GM18505 (cell line): ENCODE measurements around the gene PNPLA3.
"Not testable (repeated sequence)": the region's sequence is repeated elsewhere in the genome, so short reads cannot be mapped to it uniquely, and the experiment has no call there.

Source experiments
- ATAC-seq: cut with Tn5 transposase; IDR thresholded peaks from one replicate; pipeline ENCODE4 v1.9.1; 2021; ENCODE audit not compliant: unreplicated experiment
- POLR2A ChIP-seq: IDR thresholded peaks from 4 replicates; pipeline ENCODE4 v1.6.1; 2011; ENCODE audit warnings: borderline replicate concordance; ENCODE audit not compliant: insufficient read depth, insufficient read length; ENCODE audit errors: extremely low read depth

PNPLA3 gene

DNA sequence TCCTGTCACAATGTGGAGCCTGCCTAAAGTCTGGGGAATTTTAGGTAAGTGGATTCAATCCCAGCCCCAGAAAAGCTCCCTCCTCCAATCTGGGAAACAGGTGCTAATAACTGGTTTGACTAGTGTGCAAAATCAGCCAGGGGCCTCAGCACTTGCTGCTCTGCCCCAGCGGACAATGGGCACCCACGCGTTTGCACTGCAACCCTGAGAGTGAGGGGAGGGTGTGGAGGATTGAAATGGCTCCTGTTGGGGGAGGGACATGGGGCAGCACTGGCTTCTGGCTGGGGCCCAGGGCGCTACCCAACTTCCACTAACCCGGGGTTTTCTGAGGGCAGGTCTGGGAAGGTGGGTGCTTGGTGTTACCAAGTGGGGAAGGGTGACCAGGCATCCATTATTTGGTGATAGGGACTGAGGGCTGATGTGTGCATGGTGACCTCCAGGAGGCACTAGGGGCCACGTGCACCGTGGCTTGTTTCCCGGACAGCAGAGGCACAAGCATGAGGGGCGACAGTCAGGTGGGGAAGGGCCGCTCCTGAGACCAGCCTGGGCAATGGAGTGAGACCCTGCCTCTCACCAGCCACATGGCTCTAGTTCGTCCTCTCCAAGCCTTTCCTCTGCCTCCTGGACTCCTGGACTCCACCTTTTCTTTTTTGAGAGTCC, 27.5 kb upstream of the PNPLA3 start:
- ATAC-seq, result no peak
- no peak for TF ChIP-seq POLR2A

DNA sequence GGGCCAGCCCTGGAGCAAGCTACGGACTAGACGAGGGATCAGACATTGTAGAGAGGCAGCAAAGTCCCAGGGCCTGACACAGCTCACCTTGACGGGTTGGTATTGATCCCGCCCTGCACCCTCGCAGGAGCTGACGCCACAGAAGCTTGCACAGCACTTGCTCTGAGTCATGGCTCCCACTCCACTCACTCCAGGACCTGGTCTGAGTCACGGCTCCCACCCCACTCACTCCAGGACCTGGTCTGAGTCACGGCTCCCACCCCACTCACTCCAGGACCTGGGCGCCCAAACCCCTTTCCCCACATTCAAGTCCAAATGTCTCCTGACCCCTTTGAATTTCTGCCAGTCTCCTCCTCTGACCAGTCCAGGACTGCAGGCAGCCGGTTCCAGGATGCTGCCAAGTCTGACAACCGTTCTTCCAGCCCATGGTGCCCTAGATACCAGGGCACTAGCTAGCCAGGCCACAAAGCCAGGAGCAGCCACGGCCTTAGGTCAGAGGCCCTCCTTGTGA, 25.8 kb upstream of the PNPLA3 start:
- no peak for ATAC-seq
- no peak for TF ChIP-seq POLR2A

DNA sequence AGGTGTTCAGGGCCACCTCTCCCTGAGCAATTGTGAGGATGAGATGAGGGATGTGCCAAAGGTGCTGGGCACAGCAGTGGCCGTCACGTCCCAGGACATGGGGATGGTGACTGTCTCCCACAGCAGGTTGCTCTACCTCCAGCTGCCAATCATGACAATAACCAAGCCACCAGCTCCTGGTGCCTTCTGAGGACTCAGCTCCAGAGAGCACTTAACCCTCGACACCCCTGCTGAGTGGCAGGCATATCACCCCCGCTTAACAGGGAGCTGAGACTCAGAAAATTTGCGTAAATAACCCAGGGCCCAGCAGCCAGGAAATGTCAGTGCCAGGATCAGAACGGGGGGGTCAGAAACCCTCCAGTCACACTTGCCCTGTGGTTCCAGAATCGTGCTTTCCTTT, 23.4 kb upstream of the PNPLA3 start:
- no peak for ATAC-seq
- TF ChIP-seq POLR2A, result no peak

DNA sequence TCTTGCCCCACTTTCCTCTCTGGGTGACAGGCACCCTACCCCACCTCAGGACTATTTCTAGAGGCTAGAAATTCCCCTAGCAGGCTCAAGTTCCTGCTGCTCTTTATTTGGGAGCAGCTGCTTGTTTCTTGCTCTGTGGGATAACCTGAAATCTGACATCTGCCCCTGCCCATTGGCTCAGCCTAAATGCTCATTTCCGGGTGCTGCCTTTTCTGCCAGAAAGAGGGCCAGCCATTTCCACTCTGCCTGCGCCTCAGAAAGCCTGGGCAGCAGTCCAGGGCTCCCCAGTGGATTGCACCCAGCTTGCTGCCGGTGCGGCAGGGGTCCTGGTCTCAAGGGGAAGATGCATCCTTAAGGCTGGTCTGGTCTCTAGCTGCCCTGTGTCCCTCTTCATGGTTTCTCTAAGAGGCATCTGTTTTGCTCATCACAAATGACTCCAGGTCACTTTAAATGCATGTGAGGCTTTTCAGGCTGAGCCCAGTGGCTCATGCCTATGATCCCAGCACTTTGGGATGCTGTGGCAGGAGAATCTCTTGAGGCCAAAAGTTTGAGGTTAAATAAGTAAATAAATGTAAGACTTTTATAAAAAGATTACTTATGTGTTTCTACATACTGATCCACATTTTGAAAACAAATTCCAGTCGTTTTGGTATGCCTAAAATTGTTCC, 21.5 kb upstream of the PNPLA3 start:
- no peak for TF ChIP-seq POLR2A

DNA sequence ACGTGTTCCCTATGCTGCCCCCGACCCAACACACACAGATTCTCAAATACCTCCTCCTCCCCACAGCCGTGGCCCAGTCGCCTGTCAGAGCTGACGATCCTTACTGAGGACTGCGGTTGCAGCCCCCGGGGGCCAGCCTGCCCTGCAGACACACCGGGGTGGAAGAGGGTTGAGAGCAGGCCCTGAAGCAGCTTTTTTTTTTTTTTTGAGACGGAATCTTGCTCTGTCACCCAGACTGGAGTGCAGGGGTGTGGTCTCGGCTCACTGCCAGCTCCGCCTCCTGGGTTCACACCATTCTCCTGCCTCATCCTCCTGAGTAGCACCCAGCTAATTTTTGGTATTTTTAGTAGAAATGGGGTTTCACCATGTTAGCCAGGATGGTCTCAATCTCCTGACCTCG, 20.6 kb upstream of the PNPLA3 start:
- not testable (repeated sequence) for ATAC-seq

More for the DNA sequence above, 21.5 kb upstream of the PNPLA3 start:
- ATAC-seq, result no peak

DNA sequence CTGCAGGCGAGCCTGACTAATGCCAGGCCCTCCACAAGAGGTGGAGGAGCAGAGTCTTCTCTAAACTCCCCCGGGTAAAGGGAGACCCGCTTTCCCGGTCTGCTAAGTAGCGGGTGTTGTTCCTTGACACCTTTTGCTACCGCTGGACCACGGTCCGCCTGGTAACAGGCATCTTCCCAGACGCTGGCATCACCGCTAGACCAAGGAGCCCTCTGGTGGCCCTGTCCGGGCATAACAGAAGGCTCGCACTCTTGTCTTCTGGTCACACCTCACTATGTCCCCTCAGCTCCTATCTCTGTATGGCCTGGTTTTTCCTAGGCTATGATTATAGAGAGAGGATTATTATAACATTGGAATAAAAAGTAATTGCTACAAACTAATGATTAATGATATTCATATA, 19.2 kb upstream of the PNPLA3 start:
- not testable (repeated sequence) for ATAC-seq

DNA sequence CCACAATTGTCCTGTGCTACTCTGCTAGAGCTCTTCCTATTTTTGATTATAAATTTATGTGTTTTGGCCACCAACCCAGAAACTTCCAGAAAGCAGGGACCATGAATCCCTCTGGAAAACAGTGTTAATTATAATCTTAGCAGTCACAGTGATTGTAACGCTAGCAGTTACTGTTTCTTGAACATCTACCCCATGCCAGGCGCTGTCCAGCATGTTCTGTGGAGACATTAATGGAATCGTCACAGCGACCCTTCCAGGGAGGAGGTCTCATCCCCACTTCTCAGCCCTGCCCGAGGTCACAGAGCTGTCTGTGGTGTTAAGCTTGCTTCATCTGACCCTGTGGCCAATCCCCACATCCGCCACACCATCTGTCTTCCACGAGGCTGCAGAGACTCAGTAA, 17.9 kb upstream of the PNPLA3 start:
- no peak for TF ChIP-seq POLR2A
- no peak for ATAC-seq

DNA sequence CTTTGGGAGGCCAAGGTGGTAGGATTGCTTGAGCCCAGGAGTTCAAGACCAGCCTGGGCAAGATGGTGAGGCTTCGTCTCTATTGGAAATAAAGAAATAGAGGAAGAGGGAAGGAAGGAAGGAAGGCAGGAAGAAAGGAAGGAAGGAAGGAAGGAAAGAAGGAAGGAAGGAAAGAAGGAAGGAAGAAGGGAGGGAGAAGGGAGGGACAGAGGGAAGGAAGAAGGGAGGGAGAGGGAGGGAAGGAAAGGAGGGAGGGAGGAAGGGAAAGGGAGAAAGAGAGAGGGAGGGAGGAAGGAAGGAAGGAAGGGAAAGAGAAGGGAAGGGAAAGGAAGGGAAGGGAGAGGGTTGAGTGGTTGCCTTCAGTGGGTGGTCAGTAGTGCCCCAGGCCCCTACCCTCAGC, 13.9 kb upstream of the PNPLA3 start:
- no peak for TF ChIP-seq POLR2A
- no peak for ATAC-seq

DNA sequence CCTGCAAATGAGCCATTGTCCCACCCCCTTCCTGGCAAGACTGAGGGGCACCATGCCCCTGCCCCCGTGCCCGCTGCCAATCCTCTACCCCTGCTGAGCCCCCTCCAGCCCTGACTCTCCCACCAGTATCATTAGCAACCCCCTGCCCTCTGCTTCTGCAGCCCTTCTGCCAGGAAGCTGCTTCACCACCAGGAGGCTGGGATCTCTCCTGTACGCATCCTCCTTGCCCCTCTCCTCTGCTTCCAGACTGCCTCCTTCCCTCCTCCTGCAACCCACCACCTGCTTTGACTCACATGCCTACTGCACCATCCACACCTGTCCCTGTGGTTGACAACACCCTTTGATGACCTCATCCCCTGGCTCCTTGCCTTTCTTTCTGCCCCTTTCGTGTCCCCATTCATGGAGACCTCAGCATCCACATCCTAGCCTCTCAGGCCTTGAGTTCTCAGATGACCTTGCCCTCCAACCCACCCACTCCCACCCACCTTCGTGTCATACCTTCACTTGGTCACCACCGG, 13.4 kb upstream of the PNPLA3 start:
- no peak for ATAC-seq
- TF ChIP-seq POLR2A, result no peak

DNA sequence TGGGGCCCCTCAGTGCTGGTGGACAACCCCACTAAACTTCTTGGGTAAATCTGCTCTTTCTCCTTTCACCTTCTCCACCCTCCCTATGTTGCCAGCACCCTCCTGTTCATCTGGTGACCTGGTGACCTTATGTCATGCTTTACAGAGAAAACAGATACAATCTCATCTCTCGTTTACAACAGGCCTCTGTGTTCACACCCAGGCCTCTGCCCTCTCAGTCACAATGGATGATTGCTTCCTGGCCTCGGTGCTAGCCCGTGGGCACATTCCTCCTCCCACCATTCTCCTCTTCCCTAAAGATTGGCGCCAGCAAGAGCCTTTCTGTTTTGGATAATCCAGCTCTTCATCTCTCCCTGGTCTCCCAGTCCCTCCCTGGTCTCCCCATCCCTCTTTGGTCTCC, 12.3 kb upstream of the PNPLA3 start:
- no peak for TF ChIP-seq POLR2A
- no peak for ATAC-seq

DNA sequence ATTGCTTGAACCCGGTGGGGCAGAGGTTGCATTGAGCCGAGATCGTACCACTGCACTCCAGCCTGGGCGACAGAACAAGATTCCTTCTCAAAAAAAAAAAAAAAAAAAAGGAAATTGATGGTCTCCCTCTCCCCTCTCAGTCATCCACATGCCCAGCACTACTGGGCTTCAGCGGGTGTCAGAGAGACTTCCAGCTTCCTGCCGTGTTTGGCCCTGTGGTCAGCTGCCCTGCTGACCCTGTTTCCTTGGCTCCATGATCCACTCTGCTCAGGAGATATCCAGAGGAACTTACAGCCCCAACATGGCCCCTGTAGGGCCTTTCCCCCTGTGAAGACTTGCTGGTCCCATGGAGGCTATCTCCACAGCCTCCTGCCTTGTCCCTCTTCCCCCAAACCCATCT, 6.1 kb upstream of the PNPLA3 start:
- ATAC-seq, result no peak
- no peak for TF ChIP-seq POLR2A

DNA sequence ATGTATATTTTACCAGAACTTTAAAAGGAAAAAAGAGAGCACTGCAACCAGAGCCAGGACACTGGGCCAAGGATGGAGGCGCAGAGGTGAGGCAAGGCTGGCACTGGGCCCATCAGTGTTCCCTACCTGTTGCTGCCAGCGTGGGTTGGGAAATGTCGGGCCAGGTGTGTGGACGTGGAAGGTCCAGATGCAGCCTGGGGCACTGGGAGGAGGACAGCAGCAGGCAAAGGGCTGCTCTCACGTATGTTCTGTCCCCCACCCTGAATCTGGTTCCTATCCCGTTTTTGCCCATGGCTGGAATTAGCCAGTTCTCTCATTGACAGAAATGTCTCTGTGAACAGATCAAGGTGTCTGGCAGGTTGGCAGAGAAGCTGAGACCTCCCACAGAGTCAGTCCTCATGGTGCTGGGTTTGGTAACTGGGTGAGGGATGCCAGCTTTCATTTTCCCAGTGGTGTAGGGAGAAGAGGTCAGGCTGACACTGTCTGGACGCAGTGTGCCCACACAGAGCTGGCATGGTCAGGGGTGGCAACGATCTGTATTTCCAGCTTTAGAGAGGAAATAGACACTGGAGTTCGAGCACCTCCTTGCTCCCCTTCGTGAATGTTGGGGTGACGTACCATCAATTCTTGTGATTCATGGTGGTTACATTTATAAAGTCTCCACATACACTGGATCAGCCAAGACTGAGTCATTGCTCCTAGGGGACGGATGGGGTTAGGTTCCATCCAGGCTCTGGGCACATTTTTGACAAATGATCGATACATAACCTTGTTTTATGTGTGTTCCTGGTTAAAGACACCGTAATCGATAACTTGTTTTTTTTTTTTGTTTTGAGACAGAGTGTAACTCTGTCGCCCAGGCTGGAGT, 4.3 kb upstream of the PNPLA3 start:
- no peak for TF ChIP-seq POLR2A
- no peak for ATAC-seq

DNA sequence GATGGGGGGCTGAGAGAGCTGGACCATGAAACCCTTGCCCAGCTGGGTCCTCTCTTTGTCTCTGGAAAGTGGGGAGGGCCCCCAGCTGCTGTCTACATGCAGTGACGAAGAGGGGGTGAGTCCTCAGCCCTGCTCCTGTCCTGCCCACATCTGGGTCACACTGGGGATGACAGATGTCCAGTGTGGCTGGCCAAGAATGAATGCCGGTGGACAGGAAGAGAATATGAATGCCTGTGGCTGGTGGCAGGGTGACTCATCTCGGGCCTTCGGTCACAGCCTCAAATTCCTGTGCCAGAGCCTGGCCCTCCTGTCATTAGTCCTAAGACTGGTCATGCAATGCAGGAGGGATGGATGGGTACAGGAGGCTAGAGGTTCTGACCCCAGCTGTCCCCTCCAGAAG, 2.2 kb upstream of the PNPLA3 start:
- ATAC-seq, result no peak
- no peak for TF ChIP-seq POLR2A

DNA sequence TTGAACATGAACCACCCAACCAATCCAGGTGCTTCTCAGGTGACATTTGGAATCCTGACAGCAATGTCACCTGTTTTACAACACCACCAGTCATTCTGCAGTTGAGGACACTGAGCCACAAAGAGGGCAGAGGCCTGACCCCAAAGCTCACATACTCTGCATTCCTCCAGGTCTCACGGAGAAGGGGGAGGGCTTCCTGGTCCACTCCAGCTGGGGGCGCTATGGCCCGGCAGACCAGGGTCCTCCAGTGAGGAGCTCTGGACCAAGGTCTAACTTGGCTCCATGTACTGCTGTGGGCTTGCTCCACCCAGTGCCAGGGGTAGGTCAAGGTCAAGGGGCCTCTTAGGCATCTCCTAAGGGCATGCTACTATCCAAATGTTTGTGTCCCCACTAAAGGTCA, 1.5 kb upstream of the PNPLA3 start:
- TF ChIP-seq POLR2A, result no peak
- no peak for ATAC-seq
